WTC11 (cell line): Measurements from ENCODE around the gene DNAJB12. TPM values are rescaled to one million over a fixed set of nuclear protein-coding genes. Genes with fewer than 3 reads are reported as not detected.

Experiments used
- ATAC-seq: fragments of 200-7000 bp; cut with Tn5 transposase; 2 replicates; pipeline ENCODE4 v1.10.0; 2021; ENCODE audit warnings: mild to moderate bottlenecking, moderate library complexity
- CTCF ChIA-PET: fragments of 300-600 bp; sonication (Branson Sonifier 250); formaldehyde crosslinking; loops from one replicate; lab custom pipeline; 2021; ENCODE audit warnings: antibody characterized with exemption; lab: Charles Lee
- POLR2A ChIA-PET: fragments of 350-600 bp; sonication (Branson Sonifier 250); formaldehyde crosslinking; loops from one replicate; lab custom pipeline; 2021; ENCODE audit warnings: antibody characterized with exemption; lab: Charles Lee
- DNase-seq: peaks from one replicate; pipeline ENCODE4 v3.0.0; 2021; ENCODE audit warnings: low spot score
- H3K27ac Mint-ChIP-seq: 2 replicates; pipeline ENCODE4 v1.8.0; 2021; ENCODE audit warnings: mixed read lengths
- H3K27me3 Mint-ChIP-seq: 2 replicates; pipeline ENCODE4 v1.8.0; 2021; ENCODE audit warnings: low read depth, mild to moderate bottlenecking, moderate library complexity, mixed read lengths
- H3K36me3 Mint-ChIP-seq: 2 replicates; pipeline ENCODE4 v1.8.0; 2021; ENCODE audit warnings: mixed read lengths
- H3K4me1 Mint-ChIP-seq: 2 replicates; pipeline ENCODE4 v1.8.0; 2022; ENCODE audit warnings: mixed read lengths
- H3K4me3 Mint-ChIP-seq: 2 replicates; pipeline ENCODE4 v1.8.0; 2021; ENCODE audit warnings: mild to moderate bottlenecking, moderate library complexity, mixed read lengths
- H3K9me3 Mint-ChIP-seq: 2 replicates; pipeline ENCODE4 v1.8.0; 2021; ENCODE audit warnings: mixed read lengths
- AFF4 ChIP-seq: sonication (generic); formaldehyde crosslinking; IDR thresholded peaks from 2 replicates; pipeline ENCODE4 v1.8.1; 2023; ENCODE audit warnings: mild to moderate bottlenecking, missing genetic modification reagents, borderline replicate concordance
- ATF3 ChIP-seq: sonication (generic); formaldehyde crosslinking; conservative IDR thresholded peaks from 2 replicates; pipeline ENCODE4 v1.8.1; 2022; ENCODE audit warnings: mild to moderate bottlenecking, missing genetic modification reagents
- ATF6 ChIP-seq: sonication (generic); formaldehyde crosslinking; IDR thresholded peaks from 2 replicates; pipeline ENCODE4 v1.8.1; 2023; ENCODE audit warnings: mild to moderate bottlenecking, missing genetic modification reagents
- CDX4 ChIP-seq: fragments of 250-450 bp; sonication (Bioruptor Pico); IDR thresholded peaks from 2 replicates; pipeline ENCODE4 v1.9.0; 2021; ENCODE audit warnings: moderate library complexity, mild to moderate bottlenecking, inconsistent platforms, borderline replicate concordance
- ESRRA ChIP-seq: sonication (generic); formaldehyde crosslinking; IDR thresholded peaks from 2 replicates; pipeline ENCODE4 v1.8.1; 2022; ENCODE audit warnings: mild to moderate bottlenecking, missing genetic modification reagents, borderline replicate concordance
- ETV6 ChIP-seq: sonication (generic); formaldehyde crosslinking; IDR thresholded peaks from 2 replicates; pipeline ENCODE4 v1.8.1; 2022; ENCODE audit warnings: mild to moderate bottlenecking, missing genetic modification reagents
- FOXP1 ChIP-seq: sonication (generic); formaldehyde crosslinking; IDR thresholded peaks from 2 replicates; pipeline ENCODE4 v1.8.0; 2022; ENCODE audit warnings: missing genetic modification reagents, mild to moderate bottlenecking, moderate library complexity, borderline replicate concordance
- JUN ChIP-seq: sonication (generic); formaldehyde crosslinking; IDR thresholded peaks from 2 replicates; pipeline ENCODE4 v1.8.0; 2023; ENCODE audit warnings: mild to moderate bottlenecking, missing genetic modification reagents
- MAX ChIP-seq: sonication (generic); formaldehyde crosslinking; IDR thresholded peaks from 2 replicates; pipeline ENCODE4 v1.8.0; 2022; ENCODE audit warnings: mild to moderate bottlenecking, missing genetic modification reagents
- MYBL2 ChIP-seq: sonication (generic); formaldehyde crosslinking; IDR thresholded peaks from 2 replicates; pipeline ENCODE4 v1.8.1; 2023; ENCODE audit warnings: mild to moderate bottlenecking, moderate library complexity, missing genetic modification reagents
- NR1H2 ChIP-seq: sonication (generic); formaldehyde crosslinking; IDR thresholded peaks from 2 replicates; pipeline ENCODE4 v1.9.0; 2021; ENCODE audit warnings: mild to moderate bottlenecking, moderate library complexity, missing genetic modification reagents
- USF2 ChIP-seq: sonication (generic); formaldehyde crosslinking; IDR thresholded peaks from 2 replicates; pipeline ENCODE4 v1.8.1; 2023; ENCODE audit warnings: mild to moderate bottlenecking, missing genetic modification reagents, moderate library complexity
- ZBTB21 ChIP-seq: sonication (generic); formaldehyde crosslinking; IDR thresholded peaks from 2 replicates; pipeline ENCODE4 v1.8.1; 2023; ENCODE audit warnings: mild to moderate bottlenecking, missing genetic modification reagents, borderline replicate concordance
- ZNF263 ChIP-seq: sonication (generic); formaldehyde crosslinking; IDR thresholded peaks from 2 replicates; pipeline ENCODE4 v1.8.1; 2022; ENCODE audit warnings: low read depth, mild to moderate bottlenecking, moderate library complexity, missing genetic modification reagents
- ZNF396 ChIP-seq: fragments of 250-450 bp; sonication (Bioruptor Pico); IDR thresholded peaks from 2 replicates; pipeline ENCODE4 v1.8.0; 2021; ENCODE audit warnings: mild to moderate bottlenecking, moderate library complexity, borderline replicate concordance
- total RNA-seq: library from RNA; stranded (reverse); gene quantifications from 3 replicates; pipeline ENCODE4 v1.2.3, GENCODE V29; 2021
- TF ChIP-seq, protein P1 (sequence below): sonication (generic); formaldehyde crosslinking; IDR thresholded peaks from 2 replicates; pipeline ENCODE4 v1.8.1; 2022; ENCODE audit warnings: low read depth, missing genetic modification reagents, borderline replicate concordance

DNAJB12 gene
- total RNA-seq, 1 experiment from 2014 or later, result 21.6 TPM

- ChIA-PET POLR2A (no interaction called here), CTCF (interaction anchor here (0.9 to 1.2 kb wide), 2 partner anchors 13 to 24 kb away, joined by 3 to 6 read pairs; no protein-coding TSS in a partner anchor)
- Mint-ChIP-seq H3K27ac (no peak overlapping the region), H3K9me3 (no peaks in the 10 kb centered on the region), H3K4me3 (no peak overlapping the region), H3K36me3 (no peaks in the 10 kb centered on the region), H3K4me1 (peaks cover 20% of the 10 kb centered on the region), H3K27me3 (no peaks in the 10 kb centered on the region)
- no peak for ATAC-seq
- TF ChIP-seq ZNF396 (CRISPR knock-in tag) (no peak), ETV6 (CRISPR knock-in tag) (no peak), AFF4 (no peak), NR1H2 (no peak), MYBL2 (CRISPR knock-in tag) (no peak), USF2 (CRISPR knock-in tag) (no peak), FOXP1 (no peak), CDX4 (no peak), MAX (CRISPR knock-in tag) (no peak), ZNF263 (no peak), JUN (CRISPR knock-in tag) (no peak), ZBTB21 (no peak), ESRRA (CRISPR knock-in tag) (no peak), ATF6 (CRISPR knock-in tag) (no peak), ATF3 (CRISPR knock-in tag) (no peak)
- TF ChIP-seq, protein P1, sequence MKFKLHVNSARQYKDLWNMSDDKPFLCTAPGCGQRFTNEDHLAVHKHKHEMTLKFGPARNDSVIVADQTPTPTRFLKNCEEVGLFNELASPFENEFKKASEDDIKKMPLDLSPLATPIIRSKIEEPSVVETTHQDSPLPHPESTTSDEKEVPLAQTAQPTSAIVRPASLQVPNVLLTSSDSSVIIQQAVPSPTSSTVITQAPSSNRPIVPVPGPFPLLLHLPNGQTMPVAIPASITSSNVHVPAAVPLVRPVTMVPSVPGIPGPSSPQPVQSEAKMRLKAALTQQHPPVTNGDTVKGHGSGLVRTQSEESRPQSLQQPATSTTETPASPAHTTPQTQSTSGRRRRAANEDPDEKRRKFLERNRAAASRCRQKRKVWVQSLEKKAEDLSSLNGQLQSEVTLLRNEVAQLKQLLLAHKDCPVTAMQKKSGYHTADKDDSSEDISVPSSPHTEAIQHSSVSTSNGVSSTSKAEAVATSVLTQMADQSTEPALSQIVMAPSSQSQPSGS (CRISPR knock-in tag), result no peak
- DNase-seq, result no peak
Measured at GRCh38 chr10:72388062-72388461, 33.3 kb upstream of the DNAJB12 start.
